ENCODE results near the gene CRLF3.
"Not testable (repeated sequence)": the region's sequence is repeated elsewhere in the genome, so short reads cannot be mapped to it uniquely, and the experiment has no call there.

DNA sequence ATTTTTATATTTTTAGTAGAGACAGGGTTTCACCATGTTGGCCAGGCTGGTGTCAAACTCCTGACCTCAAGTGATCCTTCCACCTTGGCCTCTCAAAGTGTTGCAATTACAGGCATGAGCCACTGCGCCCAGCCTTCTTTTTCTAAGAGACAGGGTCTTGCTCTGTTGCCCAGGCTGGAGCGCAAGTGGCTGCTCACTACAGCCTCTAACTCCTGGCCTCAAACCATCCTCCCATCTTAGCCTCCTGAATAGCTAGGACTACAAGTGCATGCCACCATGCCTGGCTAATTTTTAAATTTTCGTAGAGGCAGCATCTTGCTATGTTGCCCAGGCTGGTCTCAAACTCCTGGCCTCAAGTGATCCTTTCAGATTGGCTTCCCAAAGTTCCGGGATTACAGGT, 76.9 kb downstream of the CRLF3 start:
- TF ChIP-seq, protein P1, sequence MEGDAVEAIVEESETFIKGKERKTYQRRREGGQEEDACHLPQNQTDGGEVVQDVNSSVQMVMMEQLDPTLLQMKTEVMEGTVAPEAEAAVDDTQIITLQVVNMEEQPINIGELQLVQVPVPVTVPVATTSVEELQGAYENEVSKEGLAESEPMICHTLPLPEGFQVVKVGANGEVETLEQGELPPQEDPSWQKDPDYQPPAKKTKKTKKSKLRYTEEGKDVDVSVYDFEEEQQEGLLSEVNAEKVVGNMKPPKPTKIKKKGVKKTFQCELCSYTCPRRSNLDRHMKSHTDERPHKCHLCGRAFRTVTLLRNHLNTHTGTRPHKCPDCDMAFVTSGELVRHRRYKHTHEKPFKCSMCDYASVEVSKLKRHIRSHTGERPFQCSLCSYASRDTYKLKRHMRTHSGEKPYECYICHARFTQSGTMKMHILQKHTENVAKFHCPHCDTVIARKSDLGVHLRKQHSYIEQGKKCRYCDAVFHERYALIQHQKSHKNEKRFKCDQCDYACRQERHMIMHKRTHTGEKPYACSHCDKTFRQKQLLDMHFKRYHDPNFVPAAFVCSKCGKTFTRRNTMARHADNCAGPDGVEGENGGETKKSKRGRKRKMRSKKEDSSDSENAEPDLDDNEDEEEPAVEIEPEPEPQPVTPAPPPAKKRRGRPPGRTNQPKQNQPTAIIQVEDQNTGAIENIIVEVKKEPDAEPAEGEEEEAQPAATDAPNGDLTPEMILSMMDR (IDR thresholded peaks at IDR 0.05 in 8 of 11, conservative IDR thresholded peaks at IDR 0.05 in 3 of 11), result not testable (repeated sequence)
- not testable (repeated sequence) for TF ChIP-seq POLR2A (IDR thresholded peaks at IDR 0.05)
